Stimulated activated CD4-positive, alpha-beta T cell treated with anti-CD3 and anti-CD28 coated beads, Interleukin-1b, Interleukin-23, amount 100 ng/mL, for 4 hours (primary cell): Measurements from ENCODE around the gene HPX.

Source experiments
- DNase-seq, 2 donors: peaks; one replicate each; pipeline ENCODE4 v3.0.0-alpha.2; 2020; ENCODE audit warnings: low read depth in 2 of 2

HPX gene

GRCh38 chr11:6468712-6469495, 28.1 kb upstream of the HPX start:
- no peak for DNase-seq

DNA sequence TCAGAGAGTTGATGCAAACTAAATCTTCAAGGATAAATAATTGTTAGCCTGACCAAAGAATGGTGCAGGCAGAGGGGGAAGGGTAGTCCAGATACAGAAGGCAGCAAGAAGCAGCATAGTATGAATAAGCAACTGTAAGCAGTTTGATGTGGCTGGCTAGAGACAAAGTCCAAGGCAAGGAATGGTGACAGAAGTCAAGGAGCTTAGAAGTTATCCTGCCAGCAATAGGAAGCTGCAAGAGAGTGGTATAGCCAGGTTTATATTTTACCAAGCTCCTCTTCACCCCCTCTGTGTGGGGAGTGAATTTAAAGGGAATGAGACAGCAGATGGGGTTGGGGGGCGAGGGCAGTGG, 18.3 kb upstream of the HPX start:
- no peak for DNase-seq

GRCh38 chr11:6458352-6459098, 17.7 kb upstream of the HPX start:
- DNase-seq = no peak

DNA sequence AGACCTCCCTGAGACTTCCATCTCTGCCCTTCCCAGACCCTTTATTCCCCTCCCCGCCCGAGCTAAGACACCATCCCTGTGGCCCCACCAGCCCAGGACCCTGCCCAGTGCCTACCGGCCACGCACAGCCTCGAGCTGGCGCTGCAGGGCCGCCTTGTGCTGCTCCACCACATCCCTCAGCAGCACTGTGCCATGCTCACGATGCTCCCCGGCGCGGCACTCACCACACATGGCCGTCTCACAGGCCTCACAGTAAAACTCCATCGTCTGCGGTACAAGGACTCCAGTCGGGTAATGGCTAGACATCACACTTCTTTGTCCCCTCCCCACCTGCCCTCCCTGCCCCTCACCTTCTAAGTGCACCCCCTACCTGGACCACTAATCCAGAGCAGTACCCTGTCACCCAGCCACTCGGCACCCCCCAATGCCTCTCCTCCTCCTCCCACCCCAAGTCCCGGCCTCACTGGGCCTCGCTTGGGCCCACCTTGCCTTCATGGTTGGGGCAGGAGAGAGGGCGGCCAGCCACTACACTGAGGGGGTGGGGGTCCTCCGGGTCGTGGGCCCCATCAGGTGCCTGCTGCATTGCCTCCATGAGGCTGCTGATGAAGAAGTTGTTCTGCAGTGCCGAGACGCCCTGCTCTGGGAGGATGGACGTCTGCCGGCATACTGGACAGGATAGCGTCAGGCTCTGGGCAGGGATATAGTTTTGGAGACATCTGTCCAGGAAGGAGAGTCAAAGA, 17.0 kb upstream of the HPX start:
- no peak for DNase-seq

DNA sequence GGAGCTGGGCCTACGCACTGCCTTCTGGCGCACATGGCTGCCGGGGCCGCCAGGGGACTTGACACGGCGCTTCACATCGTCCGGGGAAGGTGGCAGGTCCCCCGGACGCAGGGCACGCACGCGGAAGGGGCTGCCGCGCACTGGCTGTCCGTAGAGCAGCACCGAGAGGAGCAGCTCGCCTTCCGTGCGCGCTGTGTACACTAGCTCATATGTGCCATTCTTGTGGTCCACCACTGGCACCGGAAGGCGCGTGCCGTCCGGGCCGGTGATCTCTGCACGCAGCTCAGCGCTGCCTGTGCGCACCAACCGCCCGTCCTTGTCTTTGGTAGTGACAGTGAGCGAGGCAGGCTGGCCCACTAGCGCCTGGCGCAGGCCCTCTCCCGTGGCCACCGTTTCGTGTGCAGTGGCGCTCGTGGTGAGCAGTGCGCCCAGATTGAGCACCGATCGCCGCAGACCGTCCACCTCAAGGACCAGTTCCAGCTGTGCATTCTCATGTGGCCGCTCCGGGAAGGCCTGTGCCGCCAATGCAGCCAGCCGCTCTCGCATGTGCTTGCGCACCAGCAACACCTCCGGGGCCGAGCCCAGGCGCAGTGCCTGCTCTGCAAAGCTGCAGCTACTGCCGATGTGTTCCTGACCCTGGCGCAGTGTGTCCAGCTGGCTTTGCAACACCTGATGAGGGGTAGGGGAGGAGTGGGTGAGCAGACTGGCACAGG, 15.7 kb upstream of the HPX start:
- DNase-seq = no peak

DNA sequence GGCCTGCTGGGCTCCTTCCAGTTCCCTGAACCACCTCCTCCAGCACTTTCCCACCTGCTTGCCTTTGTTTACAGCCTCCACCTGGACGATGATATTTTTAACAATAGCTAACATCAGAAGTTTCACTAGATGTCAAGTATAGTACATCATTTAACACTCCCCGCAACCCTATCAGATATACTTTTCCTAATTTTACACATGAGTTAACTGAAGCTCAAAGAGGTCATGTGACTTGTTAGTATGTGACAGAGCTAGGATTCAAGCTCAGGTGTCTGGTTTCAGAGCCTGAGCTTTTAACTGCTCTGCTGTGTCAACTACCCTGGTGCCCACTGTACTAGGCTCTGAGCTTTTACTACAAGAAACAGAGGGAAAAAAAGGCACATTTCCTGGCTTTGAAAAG, 14.3 kb upstream of the HPX start:
- no peak for DNase-seq

DNA sequence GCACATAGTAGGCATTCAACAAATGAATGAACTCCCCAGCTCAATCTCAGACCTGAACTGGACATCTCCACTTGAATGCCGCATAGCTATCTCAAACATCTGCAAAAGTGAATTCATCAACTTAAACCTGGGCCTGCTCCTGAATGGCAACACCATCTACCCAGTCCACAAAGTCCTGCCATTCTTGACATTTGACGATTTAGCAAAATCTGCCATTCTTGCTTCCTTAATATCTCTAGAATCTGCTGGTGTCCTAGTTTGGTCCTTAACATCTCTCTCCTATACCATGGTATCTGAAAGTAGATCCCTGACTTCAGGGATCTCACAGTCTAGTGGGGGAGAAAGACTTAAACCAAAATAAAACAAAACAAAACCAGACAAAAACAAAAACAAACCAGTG, 12.4 kb upstream of the HPX start:
- DNase-seq = no peak

GRCh38 chr11:6452219-6452618, 11.4 kb upstream of the HPX start:
- no peak for DNase-seq

GRCh38 chr11:6448574-6448973, 7.8 kb upstream of the HPX start:
- DNase-seq = no peak

DNA sequence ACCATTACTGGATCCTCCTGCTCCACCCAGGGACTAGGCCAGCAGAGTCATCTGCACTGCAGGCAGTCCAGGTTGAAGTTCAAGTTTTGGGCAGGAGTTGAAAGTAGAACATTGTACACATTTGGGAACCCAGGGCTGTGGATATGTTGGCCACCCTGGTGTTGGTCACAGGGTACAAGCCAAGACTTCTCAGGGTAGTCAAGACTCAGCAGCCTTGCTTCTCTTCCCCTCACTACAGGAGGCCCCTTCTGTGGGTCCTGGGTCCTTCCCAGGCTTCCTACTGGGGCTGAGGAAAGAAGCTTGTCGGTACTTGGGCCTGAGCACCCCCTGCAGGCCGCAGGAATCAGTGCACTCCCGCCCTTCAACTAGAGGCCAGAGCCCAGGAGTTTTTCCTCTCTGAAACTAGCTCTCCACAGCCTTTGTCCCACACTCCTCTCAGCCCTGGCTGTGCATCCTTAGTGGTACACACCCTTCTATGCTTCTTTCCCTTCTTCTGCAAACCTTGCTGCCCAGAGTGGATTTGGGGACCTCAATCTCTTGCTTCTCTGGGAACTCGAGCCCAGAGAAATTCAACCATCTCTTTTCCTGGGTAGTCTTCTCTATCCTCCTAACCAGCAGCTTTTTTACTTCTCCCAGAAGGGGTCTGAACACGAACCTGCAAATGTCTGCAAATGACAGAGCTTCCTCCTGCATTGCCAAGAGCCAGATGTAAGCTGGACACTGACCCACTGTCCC, 2.6 kb upstream of the HPX start:
- peak; percentile 34 to 40 for DNase-seq

DNA sequence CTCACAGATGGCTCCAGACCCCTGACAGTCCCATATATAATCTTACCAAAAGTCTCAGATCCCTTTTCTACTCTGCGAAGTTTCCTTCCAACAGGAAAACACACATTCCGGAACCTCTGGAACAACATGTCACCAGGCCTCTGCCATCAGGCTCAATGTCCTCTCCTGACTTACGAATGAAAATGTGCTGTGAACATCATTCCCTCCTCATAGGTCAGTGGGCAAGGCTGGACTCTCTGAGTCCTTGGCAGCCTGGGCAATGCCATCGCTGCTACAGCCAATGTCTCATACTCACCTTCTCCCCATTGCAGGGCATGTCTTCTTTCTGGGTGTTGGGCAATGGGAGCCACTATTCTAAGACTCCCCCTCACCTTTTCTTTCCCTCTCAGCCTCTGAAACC, 1.7 kb upstream of the HPX start:
- no peak for DNase-seq

DNA sequence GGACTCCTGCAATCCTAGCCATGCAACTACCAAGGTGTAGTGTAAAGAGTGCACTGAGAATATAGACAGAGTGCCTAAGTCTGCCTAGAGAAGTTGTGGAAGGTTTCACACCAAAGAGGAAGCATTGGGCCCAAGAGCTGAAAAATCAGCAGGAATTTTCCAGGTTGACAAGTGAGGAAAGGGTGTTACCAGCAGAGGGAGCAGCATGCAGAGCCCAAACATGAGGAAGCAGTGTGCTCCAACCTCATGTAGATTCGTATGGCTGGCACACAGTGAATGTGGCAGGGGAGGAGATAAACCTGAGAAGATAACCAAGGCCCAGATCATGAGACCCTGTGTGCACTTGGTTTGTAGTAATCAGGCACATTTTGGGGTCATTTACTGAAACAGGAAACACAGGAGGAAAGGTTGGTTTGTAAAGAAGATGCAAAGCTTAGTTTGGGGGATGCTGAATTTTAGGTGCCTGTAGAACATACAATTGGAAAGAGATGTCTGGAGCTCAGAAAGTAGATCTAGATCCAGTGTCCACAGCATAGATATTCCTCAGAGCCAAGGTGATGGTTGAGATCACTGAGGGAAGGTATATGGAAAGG, 1.7 kb downstream of the HPX start:
- DNase-seq = peak in 1 of 2 donors; percentile 20

DNA sequence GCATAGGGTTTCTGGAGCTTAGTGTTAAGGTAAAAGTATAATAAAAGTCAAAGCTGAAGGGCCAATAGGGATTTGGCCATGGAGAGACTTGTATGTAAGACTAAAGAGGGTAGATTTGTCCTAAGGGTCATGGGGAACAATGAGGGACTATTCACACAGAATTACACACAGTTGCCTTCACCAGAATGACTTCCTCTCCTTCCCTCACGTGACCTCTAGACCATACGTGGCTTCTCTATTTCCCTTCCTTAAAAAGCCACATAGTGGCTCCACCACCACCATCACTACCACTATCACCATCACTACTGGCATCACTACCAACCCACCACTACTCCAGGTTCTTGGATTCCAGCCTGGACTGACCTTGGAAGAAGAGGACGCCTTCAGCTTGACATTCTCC, 2.8 kb downstream of the HPX start:
- no peak for DNase-seq

GRCh38 chr11:6437423-6437822, 3.4 kb downstream of the HPX start:
- no peak for DNase-seq

DNA sequence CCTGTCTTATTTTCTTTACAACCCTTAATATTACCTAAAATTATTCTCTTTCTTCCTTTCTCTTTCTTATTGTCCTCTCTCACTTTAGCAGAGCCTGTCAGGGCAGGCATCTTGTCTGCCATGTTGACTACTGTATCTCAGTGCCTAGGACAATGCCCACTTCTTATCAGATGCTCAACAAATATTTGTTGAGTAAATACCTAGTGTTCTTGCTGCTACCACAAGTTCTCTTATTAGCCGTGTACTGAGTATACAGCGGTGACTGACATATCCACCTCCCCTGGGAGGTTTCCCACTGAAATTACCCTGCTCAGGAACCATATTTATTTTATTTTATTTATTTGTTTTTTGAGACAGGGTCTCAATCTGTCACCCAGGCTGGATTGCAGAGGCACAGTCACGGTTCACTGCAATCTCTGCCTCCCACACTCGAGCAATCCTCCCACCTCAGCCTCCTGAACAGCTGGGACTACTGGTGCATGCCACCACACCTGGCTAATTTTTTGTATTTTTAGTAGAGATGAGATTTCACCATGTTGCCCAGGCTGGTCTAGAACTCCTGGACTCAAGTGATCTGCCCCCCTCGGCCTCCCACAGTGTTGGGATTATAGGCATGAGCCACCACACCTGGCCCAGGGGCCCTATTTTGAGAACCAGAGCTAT, 6.7 kb downstream of the HPX start:
- no peak for DNase-seq

DNA sequence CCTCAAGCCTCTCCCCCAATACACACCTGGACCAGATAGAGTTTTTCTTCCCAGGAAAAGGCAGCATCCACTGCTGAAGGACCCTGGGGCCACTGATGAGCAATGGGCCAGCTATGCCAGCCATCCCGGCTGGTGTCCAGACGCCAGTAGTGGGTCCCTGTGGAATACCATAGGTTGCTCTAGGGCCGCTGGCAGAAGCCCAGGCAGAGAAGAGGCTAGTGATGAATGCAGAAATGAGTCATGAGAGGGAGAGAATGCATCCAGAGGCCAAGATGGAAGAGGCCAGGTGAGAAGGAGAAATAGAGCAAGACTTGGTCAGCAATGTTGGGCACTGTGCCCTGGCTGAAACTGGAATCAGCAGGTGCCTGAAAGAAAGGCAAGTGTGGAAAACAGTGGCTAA, 8.9 kb downstream of the HPX start:
- no peak for DNase-seq

- no peak for DNase-seq
Measured at GRCh38 chr11:6427516-6427915, 13.3 kb downstream of the HPX start.

- DNase-seq = no peak
Measured at GRCh38 chr11:6420677-6421076, 20.1 kb downstream of the HPX start.

GRCh38 chr11:6419009-6419631, 21.7 kb downstream of the HPX start, which contains the start of gene APBB1:
Gene APBB1, minus strand, starts transcription at chr11:6419094. Its CDS starts 7,747 bp downstream, at chr11:6411347.
- peak; percentile 67 to 70 for DNase-seq

DNA sequence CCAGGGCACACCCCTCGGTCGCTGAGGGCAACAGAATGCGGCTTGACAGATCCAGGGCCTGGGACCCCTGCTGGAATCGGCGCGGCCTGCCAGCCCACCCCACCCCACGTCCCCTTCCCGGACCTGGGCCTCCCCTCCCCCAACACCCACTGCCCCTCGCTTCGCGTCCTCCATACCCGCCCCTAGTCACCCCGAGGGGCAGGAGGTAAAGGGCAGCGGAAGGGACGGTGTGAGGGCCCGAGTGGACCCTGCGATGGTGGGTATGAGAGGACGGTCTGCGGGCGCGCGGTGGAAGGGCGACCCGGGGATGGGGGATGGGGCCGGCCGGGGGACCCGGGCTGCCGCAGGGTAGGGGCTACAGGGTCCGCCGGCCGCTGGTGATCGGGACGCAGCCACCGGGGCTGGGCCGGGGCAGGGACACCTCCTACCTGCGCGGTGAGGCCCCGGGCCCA, 22.2 kb downstream of the HPX start:
- no peak for DNase-seq
